ENCODE measurements around the gene NMRK2.

Gene NMRK2

GRCh38 chr19:3981373-3981735 lies 48.5 kb downstream of the NMRK2 start:
- DNase-seq (ENCODE audit: low spot score) (no peak), FAIRE-seq (no peak)

DNA sequence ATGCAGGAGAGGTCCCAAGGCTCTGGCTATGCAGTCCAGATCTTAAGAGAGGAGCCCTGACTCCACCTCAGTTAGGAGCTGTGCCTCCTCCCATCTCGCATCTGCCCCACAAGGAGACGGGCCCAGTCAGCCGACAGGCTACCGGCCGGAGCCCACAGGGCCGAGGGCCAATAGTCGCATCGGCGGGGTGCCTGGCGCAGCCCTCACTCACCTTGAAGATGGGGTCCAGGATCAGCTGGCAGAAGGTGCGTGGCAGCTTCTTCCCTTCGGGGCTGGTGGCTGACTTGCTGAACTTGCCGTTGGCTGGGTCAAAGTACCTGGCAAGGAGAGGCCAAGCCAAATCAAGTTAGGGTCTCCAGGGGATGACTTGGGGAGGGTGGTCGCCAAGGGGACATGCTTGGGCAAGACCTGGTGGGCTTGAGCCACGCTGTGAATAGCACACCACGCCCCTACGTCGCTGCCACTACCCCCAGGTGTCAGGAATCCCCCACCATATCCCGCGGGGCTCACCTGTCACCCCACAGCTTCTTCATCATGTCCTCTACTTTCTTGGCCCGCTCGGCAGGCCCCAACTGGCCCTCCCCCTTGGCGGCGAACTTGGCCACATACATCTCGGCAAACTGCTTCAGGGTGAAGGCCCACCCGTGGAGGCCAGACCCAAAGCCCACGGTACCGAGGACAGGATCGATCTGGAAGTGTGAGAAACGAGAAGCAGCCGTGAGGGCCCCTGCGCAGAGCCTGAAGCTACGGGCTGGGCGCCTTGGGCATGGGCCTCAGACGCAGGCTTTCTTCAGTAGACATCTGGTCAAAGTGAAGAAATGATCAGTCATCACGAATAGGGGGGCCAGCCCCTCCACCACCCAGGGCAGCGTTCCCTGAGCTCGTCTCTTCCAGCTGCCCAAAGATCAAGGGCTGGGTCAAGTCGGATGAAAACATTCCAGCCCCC lies 49.1 kb downstream of the NMRK2 start:
- DNase-seq (ENCODE audit: low spot score) (no peak), FAIRE-seq (no peak)

- peak; percentile 76 for DNase-seq (ENCODE audit: low spot score)
- no peak for FAIRE-seq
Measured at GRCh38 chr19:3982701-3983541, 50.1 kb downstream of the NMRK2 start.

GRCh38 chr19:3983542-3983914 lies 50.7 kb downstream of the NMRK2 start:
- no peak for DNase-seq (ENCODE audit: low spot score)
- FAIRE-seq, result no peak

DNA sequence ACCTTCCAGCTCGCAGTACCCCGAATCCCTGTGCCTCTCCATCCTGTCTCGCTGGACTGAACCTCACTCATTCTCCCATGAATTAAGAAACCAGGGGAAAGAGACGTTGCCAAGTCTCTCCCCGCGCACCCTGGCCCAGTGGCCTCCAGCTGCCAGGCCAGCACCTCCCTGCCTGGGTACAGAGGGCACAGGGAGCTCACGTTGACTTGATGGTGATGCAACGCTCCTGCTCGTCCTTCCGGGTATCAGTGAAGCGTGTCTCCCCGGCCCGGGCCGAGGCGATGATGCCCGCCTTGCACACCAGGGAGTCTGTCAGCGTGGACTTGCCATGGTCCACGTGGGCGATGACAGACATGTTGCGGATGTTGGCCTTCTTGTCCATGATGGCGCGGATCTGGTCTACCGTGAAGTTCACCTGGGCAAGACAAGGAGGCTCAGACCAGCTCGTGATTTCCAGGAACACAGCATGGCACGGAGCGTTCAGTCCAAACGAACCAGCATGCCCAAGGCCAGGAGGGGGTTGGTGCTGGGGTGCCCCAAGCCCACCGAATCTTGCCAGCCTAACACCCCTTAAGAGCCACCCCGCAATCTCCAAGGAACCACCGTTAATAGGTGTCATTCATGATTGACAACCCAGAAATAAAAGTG lies 51.2 kb downstream of the NMRK2 start:
- DNase-seq (ENCODE audit: low spot score), result peak; percentile 84
- no peak for FAIRE-seq

- DNase-seq (ENCODE audit: low spot score) (no peak), FAIRE-seq (no peak)
Measured at GRCh38 chr19:3984584-3984907, 51.7 kb downstream of the NMRK2 start.

DNA sequence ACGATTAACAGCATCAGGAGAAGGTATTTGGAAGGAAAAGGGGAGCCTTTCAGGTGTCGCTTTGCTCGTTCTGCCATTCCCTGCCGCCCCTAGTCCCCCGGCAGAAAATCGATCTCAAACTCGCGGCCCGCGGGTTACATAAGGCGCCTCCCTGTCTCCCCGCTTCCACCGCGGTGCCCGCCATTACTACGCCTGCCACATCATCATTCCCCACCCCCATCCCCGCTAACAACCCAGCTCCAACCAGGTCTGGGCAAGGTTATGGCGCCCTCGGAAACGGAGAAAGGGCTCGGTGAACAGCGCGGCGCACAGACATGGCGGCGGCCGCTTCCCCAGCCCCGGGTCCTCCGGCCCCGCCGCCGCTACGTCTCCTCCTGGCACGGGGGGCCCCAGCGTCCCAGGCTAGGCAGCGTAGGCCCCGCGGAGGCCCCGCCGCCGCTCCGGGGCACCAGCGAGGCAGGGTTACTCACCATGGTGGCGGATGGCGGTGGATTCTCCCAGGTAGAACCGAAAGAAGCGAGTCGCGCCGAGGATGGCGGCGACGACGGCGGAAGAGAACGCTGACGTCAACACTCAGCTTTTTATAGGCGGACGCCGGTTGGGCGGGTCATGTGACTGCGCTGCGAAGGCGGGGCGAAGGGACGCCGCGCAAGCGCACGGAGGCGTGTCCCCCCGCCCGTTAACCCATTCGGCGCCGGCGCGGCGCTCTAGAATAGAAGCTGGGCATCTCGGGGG lies 52.2 kb downstream of the NMRK2 start, which contains the start of gene EEF2:
Gene EEF2, minus strand, starts transcription at position 556 of the 735 bp plus-strand sequence. Its CDS starts 83 bp downstream, at position 473.
- FAIRE-seq, result no peak
- DNase-seq (ENCODE audit: low spot score), result peak; percentile 81

GRCh38 chr19:3985643-3986259 lies 52.9 kb downstream of the NMRK2 start:
- no peak for DNase-seq (ENCODE audit: low spot score)

DNA sequence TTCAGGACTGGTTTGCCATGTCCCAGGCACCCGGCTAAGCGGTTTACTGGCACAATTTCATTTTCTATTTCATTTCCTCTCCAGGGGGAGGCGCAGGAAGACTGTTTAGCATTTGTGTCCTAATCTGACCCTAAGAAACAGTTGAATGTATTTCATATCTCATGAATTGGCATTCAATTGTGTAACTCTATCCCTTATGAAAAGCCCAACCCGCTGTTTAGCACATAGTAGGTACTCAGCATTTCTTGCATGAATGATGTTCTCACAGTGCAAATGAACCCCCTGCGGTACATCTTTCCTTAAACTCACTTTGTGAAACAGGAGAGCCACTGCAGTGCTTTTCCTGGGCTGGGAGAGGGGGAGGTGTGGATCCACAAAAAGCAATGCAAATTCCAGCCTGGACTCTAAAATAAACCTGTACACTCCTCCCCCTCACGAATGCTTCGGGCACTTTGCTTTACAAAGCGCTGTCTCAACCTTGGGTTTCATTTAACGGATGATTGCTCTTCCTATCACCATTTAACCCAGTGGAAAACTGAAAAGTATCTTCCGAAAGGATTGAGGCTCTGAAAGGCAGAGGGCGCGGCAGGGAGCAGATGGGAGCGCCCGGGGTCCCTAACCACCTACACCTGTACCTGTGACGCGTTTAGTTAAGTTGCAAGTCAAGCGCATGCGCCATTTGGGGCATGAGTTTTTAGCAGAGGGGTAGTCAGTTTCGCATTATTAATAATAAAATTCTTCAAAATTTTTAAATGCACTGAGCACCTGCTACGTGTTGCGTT lies 53.6 kb downstream of the NMRK2 start:
- FAIRE-seq (peak; percentile 45), DNase-seq (ENCODE audit: low spot score) (peak; percentile 60)

More at GRCh38 chr19:3985643-3986259, 52.9 kb downstream of the NMRK2 start:
- FAIRE-seq, result no peak

- peak; percentile 54 for FAIRE-seq
Measured at GRCh38 chr19:3987619-3988371, 54.9 kb downstream of the NMRK2 start.

DNA sequence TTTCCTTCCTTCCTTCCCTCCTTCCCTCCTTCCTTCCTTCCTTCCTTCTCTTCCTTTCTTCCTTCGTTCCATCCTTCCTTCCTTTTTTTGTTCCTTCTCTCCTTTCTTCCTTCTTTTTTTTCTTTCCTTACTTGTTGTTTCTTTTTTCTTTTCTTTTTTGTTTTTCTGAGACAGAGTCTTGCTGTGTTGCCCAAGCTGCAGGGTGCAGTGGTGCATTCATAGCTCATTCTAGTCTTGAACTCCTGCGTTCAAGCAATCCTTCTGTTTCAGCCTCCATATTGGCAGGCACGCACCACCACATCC lies 57.9 kb downstream of the NMRK2 start:
- no peak for FAIRE-seq
- DNase-seq (ENCODE audit: low spot score), result no peak

More at GRCh38 chr19:3987619-3988371, 54.9 kb downstream of the NMRK2 start:
- DNase-seq (ENCODE audit: low spot score), result peak; percentile 70

Measured in RCC 7860 (cell line).